Umbilical cord (tissue), 2 donors: ENCODE data around the gene NLK. TPM values are rescaled to one million over a fixed set of nuclear protein-coding genes. Genes with fewer than 3 reads are reported as not detected.

Experiments used
- DNase-seq: peaks from one replicate; pipeline ENCODE4 v3.0.0-alpha.2; 2015; ENCODE audit warnings: low spot score
- total RNA-seq: library from RNA; depleted of rRNA; stranded (reverse); fragments of >200 nt; gene quantifications from one replicate; pipeline ENCODE4 v1.2.3, GENCODE V29; 2014; ENCODE audit warnings: low replicate concordance; ENCODE audit not compliant: insufficient read depth

NLK gene
- total RNA-seq, 1 donor from 2014 or later: 20.9 TPM

GRCh38 chr17:28039251-28039650 lies 3.2 kb upstream of the NLK start:
- DNase-seq: no peak

DNA sequence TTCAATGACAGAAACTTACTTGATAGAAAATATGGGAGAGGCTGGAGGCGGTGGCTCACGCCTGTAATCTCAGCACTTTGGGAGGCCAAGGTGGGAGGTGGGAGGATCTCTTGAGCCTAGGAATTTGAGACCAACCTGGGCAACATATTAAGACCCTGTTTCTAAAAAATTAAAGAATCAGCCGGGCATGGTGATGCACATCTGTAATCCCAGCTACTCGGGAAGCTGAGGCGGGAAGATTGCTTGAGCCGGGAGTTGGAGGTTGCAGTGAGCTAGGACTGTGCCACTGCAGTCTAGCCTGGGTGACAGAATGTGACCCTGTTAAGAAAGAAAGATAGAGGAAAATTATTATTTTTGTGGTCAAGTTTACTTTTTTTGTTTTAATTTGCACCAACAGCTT lies 2.1 kb upstream of the NLK start:
- no peak for DNase-seq

DNA sequence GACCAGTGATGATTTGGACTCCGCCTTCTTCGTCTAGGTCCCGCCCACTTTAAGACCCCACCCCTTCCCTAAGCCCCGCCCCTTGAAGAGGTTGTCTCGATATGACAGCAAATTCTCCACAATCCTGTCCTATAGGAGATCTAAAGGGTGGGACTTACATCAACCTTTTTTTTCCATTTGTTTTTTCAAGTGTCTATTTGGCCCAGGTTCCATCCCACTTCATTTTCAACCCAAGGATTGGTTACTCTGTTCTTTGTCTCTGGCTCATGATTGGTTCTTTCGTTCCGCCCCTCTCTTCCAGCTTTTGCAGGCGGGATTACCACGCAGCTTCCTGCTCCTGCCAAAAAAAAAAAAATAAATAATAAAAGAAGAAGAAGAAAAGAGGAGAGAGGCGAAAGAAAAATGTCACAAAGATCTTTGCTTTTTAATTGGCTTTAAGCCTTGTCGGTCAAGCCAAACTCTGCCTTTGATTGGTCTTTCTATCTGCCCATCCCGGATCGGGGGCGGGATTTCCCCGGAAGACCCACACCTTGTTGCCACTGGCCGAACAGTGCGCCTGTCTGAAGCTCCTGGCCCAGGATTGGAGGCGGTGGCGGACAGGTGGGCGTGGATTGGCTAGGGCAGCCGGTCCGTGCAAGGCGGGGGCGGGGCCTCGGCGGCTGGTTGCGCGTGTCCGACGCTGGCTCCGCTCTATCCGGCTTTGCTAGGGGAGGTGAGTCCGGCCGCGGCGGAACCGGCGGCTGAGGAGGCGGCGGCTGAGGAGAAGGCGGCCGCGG lies 1.2 kb upstream of the NLK start:
- DNase-seq: peak; percentile 100

GRCh38 chr17:28041844-28042656 lies 427 bp upstream of the NLK start:
- DNase-seq: no peak

DNA sequence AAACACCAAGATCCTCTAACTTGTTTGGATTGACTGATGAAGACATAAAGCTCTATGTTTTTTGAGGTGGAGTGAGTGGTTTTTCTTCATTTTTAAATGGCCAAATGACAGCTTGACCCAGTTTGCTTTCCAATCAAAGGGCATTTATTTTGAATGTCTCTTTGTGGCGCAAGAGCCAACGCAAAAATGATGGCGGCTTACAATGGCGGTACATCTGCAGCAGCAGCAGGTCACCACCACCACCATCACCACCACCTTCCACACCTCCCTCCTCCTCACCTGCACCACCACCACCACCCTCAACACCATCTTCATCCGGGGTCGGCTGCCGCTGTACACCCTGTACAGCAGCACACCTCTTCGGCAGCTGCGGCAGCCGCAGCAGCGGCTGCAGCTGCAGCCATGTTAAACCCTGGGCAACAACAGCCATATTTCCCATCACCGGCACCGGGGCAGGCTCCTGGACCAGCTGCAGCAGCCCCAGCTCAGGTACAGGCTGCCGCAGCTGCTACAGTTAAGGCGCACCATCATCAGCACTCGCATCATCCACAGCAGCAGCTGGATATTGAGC lies 329 bp downstream of the NLK start:
- no peak for DNase-seq

- no peak for DNase-seq
Observed at GRCh38 chr17:28043296-28043695, 819 bp downstream of the NLK start.

DNA sequence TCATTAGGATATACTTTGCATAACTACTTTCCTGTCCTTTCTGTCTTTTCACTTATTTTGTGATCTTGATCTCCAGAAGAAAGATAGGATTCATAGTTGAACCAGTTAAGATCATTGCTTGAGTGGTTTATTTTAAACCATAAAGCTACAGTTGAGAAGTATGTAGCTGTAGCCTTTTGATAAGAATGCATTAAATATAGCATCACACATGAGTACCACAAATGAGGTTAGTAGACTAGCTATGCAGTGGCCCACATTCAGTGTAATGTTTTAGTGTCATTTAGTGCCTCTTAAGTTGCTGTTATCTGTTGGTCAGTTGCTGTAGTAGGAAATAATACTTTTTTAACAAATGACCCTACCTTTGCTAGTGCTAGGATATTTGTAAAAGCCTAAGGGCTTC lies 1.3 kb downstream of the NLK start:
- DNase-seq: no peak

- DNase-seq: no peak
Observed at GRCh38 chr17:28045304-28045703, 2.8 kb downstream of the NLK start.

GRCh38 chr17:28046034-28046825 lies 3.8 kb downstream of the NLK start:
- no peak for DNase-seq

GRCh38 chr17:28047806-28048205 lies 5.3 kb downstream of the NLK start:
- DNase-seq: peak; percentile 42

- DNase-seq: no peak
Observed at GRCh38 chr17:28049071-28049470, 6.6 kb downstream of the NLK start.

GRCh38 chr17:28053044-28053670 lies 10.7 kb downstream of the NLK start:
- no peak for DNase-seq

- no peak for DNase-seq
Observed at GRCh38 chr17:28053725-28054124, 11.2 kb downstream of the NLK start.

DNA sequence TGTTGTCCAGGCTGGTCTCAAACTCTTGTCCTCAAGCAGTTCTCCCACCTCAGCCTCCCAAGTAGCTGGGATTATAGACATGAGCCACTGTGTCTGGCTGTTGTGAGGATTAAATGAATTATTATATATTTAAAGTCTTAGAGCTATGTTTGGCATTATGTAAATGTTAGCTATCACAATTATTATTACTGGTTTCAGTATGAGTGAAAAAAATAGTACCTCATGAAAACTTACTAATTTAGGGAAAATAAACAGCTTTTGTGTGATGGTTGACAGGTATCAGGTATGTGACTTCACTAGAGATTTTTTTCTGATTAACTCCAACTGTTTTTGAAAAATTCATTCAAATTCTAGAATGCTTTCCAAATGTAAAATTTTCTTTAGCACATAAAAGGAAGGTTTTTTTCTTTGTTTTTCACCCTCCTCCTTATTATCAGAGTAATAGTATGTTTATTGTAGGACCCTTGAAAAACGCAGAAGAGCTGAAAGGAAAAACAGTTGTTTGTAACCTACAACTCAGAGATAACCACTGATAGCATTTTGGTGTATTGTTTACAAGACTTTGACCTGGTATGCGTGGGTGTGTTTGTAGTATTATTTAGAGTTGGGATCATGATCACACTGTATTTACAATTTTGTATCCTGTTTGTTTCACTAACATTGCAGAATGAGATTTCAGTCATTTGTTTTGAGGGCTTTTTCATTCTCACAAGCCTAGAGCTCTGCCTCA lies 13.2 kb downstream of the NLK start:
- no peak for DNase-seq

GRCh38 chr17:28056276-28056620 lies 13.8 kb downstream of the NLK start:
- no peak for DNase-seq

DNA sequence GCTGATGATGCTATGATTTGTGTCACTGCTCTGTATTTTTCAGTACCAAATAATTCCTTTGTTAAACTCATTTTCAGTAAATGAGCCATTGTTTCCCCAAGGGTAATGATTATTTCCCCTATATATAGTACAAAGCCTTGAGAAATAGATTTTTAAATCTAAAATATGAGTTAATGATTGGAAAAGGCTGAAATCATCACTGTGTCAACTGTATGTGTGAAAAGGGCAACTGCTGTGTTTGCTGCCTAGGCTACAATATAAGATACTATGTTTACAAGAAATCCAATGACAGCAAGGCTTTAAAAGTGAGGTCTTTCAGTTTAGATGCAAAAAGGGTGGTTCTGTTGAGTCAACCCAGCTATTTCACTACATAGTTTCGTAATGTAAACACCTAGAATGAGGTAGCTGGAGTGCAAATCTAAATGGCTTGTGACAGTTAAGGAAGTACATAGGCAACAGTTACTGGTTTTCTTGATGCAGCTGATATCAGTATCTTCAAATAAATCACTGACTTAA lies 15.3 kb downstream of the NLK start:
- peak; percentile 25 for DNase-seq

DNA sequence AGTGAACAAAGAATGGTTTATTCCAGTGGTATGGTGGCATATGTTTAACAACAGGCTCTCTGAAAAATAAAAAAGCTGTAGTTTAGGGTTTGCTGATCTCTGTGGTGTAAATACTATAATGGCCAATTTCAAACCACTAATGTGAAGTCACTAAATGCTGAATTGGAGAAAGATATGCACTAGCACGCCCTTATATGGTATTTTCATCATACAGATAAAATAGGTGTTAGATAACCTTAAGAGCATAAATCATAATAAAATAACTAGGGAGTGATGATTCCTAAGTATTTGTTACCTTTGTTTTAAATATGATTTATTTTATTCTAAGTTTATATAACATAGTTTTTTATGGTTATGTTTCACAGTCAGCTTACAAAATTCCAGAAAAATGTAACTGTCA lies 17.2 kb downstream of the NLK start:
- no peak for DNase-seq

- DNase-seq: no peak
Observed at GRCh38 chr17:28065706-28066105, 23.2 kb downstream of the NLK start.

DNA sequence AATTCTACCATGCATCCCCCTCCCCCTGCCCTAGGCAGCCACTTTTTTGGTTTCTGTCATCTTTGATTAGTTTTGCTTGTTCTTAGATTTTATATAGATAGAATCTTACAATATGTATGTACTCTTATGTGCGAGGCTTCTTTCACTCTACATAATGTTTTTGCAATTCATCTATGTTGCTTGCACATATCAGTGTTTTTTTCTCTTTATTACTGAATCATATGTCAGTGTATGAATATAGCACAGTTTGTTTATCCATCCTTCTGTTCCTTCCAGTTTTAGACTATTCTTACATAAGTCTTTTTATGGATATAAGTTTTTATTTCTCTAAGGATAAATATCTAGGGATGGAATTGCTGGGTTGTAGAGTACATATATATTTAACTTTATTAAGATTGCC lies 26.6 kb downstream of the NLK start:
- no peak for DNase-seq

GRCh38 chr17:28071179-28071578 lies 28.7 kb downstream of the NLK start:
- no peak for DNase-seq
